Neural progenitor cell (in vitro differentiated cells): ENCODE measurements around the gene ZNF213. TPM values are rescaled to one million over a fixed set of nuclear protein-coding genes. Genes with fewer than 3 reads are reported as not detected.

Source experiments
- DNase-seq: peaks from one replicate; pipeline ENCODE4 v3.0.0-alpha.2; 2016; ENCODE audit warnings: low spot score
- H2AFZ ChIP-seq: fragments of 200-600 bp; sonication (generic); replicated peaks from 2 replicates; pipeline ENCODE4 v1.6.1; 2016; ENCODE audit warnings: antibody characterized with exemption
- H3F3A ChIP-seq: fragments of 200-600 bp; sonication (generic); 2 replicates; pipeline ENCODE4 v1.6.1; 2016; ENCODE audit warnings: antibody characterized with exemption, low read depth
- H3K27ac ChIP-seq: fragments of 200-600 bp; sonication (generic); 2 replicates; pipeline ENCODE4 v1.5.1; 2016; ENCODE audit warnings: mild to moderate bottlenecking
- H3K27me3 ChIP-seq: fragments of 200-600 bp; sonication (generic); 2 replicates; pipeline ENCODE4 v1.6.1; 2016; ENCODE audit warnings: mild to moderate bottlenecking, moderate library complexity
- H3K36me3 ChIP-seq: fragments of 200-600 bp; sonication (generic); 2 replicates; pipeline ENCODE4 v1.5.1; 2016
- H3K4me1 ChIP-seq: fragments of 200-600 bp; sonication (generic); 2 replicates; pipeline ENCODE4 v1.6.1; 2016; ENCODE audit warnings: mixed run types
- H3K4me2 ChIP-seq: fragments of 200-600 bp; sonication (generic); 2 replicates; pipeline ENCODE4 v1.6.1; 2016
- H3K4me3 ChIP-seq: fragments of 200-600 bp; sonication (generic); 2 replicates; pipeline ENCODE4 v1.5.1; 2016
- H3K79me2 ChIP-seq: fragments of 200-600 bp; sonication (generic); 2 replicates; pipeline ENCODE4 v1.6.1; 2016; ENCODE audit warnings: low read depth
- H3K9ac ChIP-seq: fragments of 200-600 bp; sonication (generic); 2 replicates; pipeline ENCODE4 v1.6.1; 2016
- H3K9me3 ChIP-seq: fragments of 200-600 bp; sonication (generic); 2 replicates; pipeline ENCODE4 v1.5.1; 2016; ENCODE audit warnings: low read depth
- H4K20me1 ChIP-seq: fragments of 200-600 bp; sonication (generic); 2 replicates; pipeline ENCODE4 v1.6.1; 2016; ENCODE audit warnings: low read depth
- H3K27ac Mint-ChIP-seq: 3 replicates; pipeline ENCODE4 v1.8.0; 2021; ENCODE audit warnings: mixed read lengths
- H3K27me3 Mint-ChIP-seq: 2 replicates; pipeline ENCODE4 v1.8.0; 2022; ENCODE audit warnings: low read depth, mild to moderate bottlenecking, inconsistent platforms, moderate library complexity, mixed read lengths; ENCODE audit not compliant: insufficient read depth
- H3K36me3 Mint-ChIP-seq: 3 replicates; pipeline ENCODE4 v1.8.0; 2021; ENCODE audit warnings: mixed read lengths
- H3K4me1 Mint-ChIP-seq: 3 replicates; pipeline ENCODE4 v1.8.0; 2021; ENCODE audit warnings: mixed read lengths
- H3K4me3 Mint-ChIP-seq: 3 replicates; pipeline ENCODE4 v1.8.0; 2021; ENCODE audit warnings: mild to moderate bottlenecking, moderate library complexity, mixed read lengths
- H3K9me3 Mint-ChIP-seq: 3 replicates; pipeline ENCODE4 v1.8.0; 2020; ENCODE audit warnings: mixed read lengths
- EZH2 ChIP-seq: fragments of 200-600 bp; sonication (generic); IDR thresholded peaks from 2 replicates; pipeline ENCODE4 v1.6.1; 2017; ENCODE audit warnings: antibody characterized with exemption, mild to moderate bottlenecking, moderate library complexity
- EZH2phosphoT487 ChIP-seq: fragments of 200-600 bp; sonication (generic); IDR thresholded peaks from 2 replicates; pipeline ENCODE4 v1.6.1; 2017; ENCODE audit warnings: antibody characterized with exemption
- total RNA-seq: library from RNA; depleted of rRNA; stranded (reverse); fragments of >200 nt; gene quantifications from 2 replicates; pipeline ENCODE4 v1.2.3, GENCODE V29; 2015; ENCODE audit warnings: low replicate concordance
- TF ChIP-seq, protein P1 (sequence below): fragments of 200-600 bp; sonication (generic); IDR thresholded peaks from 2 replicates; pipeline ENCODE4 v1.5.1; 2017; ENCODE audit warnings: antibody characterized with exemption, mild to moderate bottlenecking

The ZNF213 gene
- total RNA-seq, 1 donor from 2014 or later = 1.3 TPM

DNA sequence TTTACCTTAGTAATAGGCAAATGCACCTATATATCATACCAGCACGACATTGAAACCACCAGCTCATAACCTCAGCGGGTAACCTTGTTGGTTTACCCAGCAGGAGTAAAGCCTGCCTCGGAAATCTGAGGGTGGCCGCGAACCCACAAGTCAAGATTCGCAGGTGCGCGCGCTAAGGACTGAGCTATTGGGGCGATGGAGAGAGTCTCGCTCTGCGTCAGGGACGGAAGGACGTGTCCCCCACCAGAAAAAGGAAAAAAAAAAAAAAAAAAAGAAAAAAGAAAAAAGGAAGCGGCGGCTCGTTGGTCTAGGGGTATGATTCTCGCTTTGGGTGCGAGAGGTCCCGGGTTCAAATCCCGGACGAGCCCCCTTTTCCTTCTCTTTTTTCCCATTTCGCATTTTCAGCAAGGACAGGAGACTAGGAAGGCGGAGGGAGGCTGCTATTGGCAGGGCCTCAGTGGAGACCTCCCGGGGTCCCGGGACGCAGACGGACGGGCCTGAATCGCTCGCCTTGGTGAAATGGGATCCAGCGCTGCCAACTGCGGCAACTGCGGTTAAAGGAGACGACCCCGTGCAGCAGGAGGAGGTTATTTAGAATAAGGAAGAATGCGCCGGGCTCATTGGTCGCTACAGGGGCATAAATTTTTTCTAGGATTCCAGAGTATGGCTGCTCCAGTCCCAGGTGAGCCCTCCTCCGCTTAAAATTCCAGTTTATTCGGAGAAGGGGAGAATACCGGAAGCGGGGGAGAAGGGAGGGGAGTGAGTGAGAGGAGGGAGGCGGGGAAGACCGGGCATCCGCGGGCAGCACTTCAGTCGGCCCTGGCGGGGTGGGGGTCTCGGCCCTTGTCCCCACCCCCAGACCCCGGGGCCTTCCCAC, 53.2 kb downstream of the ZNF213 start, which contains the start of gene OR1F1:
TSS of gene OR1F1 (plus strand) at position 407 of the 877 bp plus-strand sequence.
- Histone ChIP-seq H3K9me3 (no peaks in the 10 kb centered on the region), H3K36me3 (no peaks in the 10 kb centered on the region), H3K4me3 (peak within 1 kb of the TSS; percentile 75), H3K4me2 (peak within 1 kb of the TSS; percentile 92), H2AFZ (peak within 1 kb of the TSS; percentile 98), H3K27ac (no peak within 1 kb of the TSS), H3F3A (peaks cover 44% of the 10 kb centered on the region), H4K20me1 (peaks cover 17% of the 10 kb centered on the region), H3K4me1 (no peaks in the 10 kb centered on the region), H3K9ac (no peak within 1 kb of the TSS), H3K79me2 (no peaks in the 10 kb centered on the region), H3K27me3 (peaks cover 96% of the 10 kb centered on the region)
- DNase-seq = peak; percentile 65
- peaks cover 58% of the 10 kb centered on the region for H3K27me3 Mint-ChIP-seq
- no peak within 1 kb of the TSS for H3K27ac Mint-ChIP-seq
- H3K9me3 Mint-ChIP-seq = peaks cover 14% of the 10 kb centered on the region
- no peaks in the 10 kb centered on the region for H3K36me3 Mint-ChIP-seq
- H3K4me1 Mint-ChIP-seq = peaks cover 32% of the 10 kb centered on the region
- peak within 1 kb of the TSS; percentile 97 for H3K4me3 Mint-ChIP-seq
- TF ChIP-seq, protein P1, sequence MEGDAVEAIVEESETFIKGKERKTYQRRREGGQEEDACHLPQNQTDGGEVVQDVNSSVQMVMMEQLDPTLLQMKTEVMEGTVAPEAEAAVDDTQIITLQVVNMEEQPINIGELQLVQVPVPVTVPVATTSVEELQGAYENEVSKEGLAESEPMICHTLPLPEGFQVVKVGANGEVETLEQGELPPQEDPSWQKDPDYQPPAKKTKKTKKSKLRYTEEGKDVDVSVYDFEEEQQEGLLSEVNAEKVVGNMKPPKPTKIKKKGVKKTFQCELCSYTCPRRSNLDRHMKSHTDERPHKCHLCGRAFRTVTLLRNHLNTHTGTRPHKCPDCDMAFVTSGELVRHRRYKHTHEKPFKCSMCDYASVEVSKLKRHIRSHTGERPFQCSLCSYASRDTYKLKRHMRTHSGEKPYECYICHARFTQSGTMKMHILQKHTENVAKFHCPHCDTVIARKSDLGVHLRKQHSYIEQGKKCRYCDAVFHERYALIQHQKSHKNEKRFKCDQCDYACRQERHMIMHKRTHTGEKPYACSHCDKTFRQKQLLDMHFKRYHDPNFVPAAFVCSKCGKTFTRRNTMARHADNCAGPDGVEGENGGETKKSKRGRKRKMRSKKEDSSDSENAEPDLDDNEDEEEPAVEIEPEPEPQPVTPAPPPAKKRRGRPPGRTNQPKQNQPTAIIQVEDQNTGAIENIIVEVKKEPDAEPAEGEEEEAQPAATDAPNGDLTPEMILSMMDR = no peak
- no peak for TF ChIP-seq EZH2
- TF ChIP-seq EZH2phosphoT487 = no peak

DNA sequence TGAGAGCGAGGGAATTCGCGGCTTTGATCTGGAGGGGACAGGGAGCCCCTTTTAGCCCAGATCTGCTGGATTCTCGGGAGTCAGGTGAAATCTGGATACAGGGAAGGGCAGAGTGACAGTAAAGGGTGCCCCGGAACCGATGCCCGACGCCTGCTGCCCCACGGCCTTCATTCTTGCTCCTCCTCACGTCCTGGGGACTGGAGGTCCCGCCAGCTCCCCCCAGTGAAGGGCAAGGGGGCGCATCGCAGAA, 53.8 kb downstream of the ZNF213 start:
- no peak for TF ChIP-seq EZH2phosphoT487
- TF ChIP-seq, protein P1 = no peak
- no peak for TF ChIP-seq EZH2
- Histone ChIP-seq H3K4me3 (peak overlapping the region; percentile 75), H3K4me1 (no peaks in the 10 kb centered on the region), H3K79me2 (no peaks in the 10 kb centered on the region), H3K27me3 (peaks cover 96% of the 10 kb centered on the region), H4K20me1 (peaks cover 17% of the 10 kb centered on the region), H3K9me3 (no peaks in the 10 kb centered on the region), H2AFZ (peak overlapping the region; percentile 98), H3K36me3 (no peaks in the 10 kb centered on the region), H3K27ac (no peak overlapping the region), H3F3A (peaks cover 41% of the 10 kb centered on the region), H3K4me2 (peak overlapping the region; percentile 92), H3K9ac (no peak overlapping the region)
- no peak overlapping the region for H3K27ac Mint-ChIP-seq
- peaks cover 56% of the 10 kb centered on the region for H3K27me3 Mint-ChIP-seq
- peaks cover 30% of the 10 kb centered on the region for H3K4me1 Mint-ChIP-seq
- no peak for DNase-seq
- no peaks in the 10 kb centered on the region for H3K36me3 Mint-ChIP-seq
- H3K4me3 Mint-ChIP-seq = peak overlapping the region; percentile 97
- peaks cover 14% of the 10 kb centered on the region for H3K9me3 Mint-ChIP-seq

- Histone ChIP-seq H4K20me1 (peaks cover 17% of the 10 kb centered on the region), H3K9me3 (no peaks in the 10 kb centered on the region), H3K4me3 (peak overlapping the region; percentile 75), H3K79me2 (no peaks in the 10 kb centered on the region), H3K36me3 (no peaks in the 10 kb centered on the region), H3K27ac (no peak overlapping the region), H3K4me2 (peak overlapping the region; percentile 92), H3K27me3 (peaks cover 95% of the 10 kb centered on the region), H3K4me1 (no peaks in the 10 kb centered on the region), H3F3A (peaks cover 38% of the 10 kb centered on the region), H3K9ac (no peak overlapping the region), H2AFZ (peak overlapping the region; percentile 98)
- DNase-seq = peak; percentile 75
- Mint-ChIP-seq H3K4me3 (peak overlapping the region; percentile 97), H3K9me3 (peaks cover 11% of the 10 kb centered on the region), H3K4me1 (peaks cover 26% of the 10 kb centered on the region), H3K27ac (no peak overlapping the region), H3K27me3 (peaks cover 50% of the 10 kb centered on the region), H3K36me3 (no peaks in the 10 kb centered on the region)
- peak; percentile 43 for TF ChIP-seq EZH2
- TF ChIP-seq, protein P1 = no peak
Measured at GRCh38 chr16:3188925-3189825, 54.3 kb downstream of the ZNF213 start.
